ENCODE results near the gene CEP112.

- TF ChIP-seq FOXP2 (optimal IDR thresholded peaks at IDR 0.05; ENCODE audit: control extremely low read depth, extremely low read length, insufficient read depth), result no peak
- no peak for TF ChIP-seq EZH2 (IDR thresholded peaks at IDR 0.05)
Observed at GRCh38 chr17:65633146-65633881, 558.6 kb downstream of the CEP112 start.

Data from SK-N-MC (cell line).